Sigmoid colon (tissue), 7 donors: ENCODE results near the gene GDPD2. TPM values are rescaled to one million over a fixed set of nuclear protein-coding genes. Genes with fewer than 3 reads are reported as not detected.
"Not testable (repeated sequence)": the region's sequence is repeated elsewhere in the genome, so short reads cannot be mapped to it uniquely, and the experiment has no call there.

Experiments
- DNase-seq: peaks from one replicate; pipeline ENCODE4 v3.0.0-alpha.2; 2019
- H3K27ac ChIP-seq, 4 donors: fragments of 200-600 bp; sonication (generic); one replicate each; pipeline ENCODE4 v1.5.1; 2016 to 2019; ENCODE audit warnings: mild to moderate bottlenecking in 1 of 4
- H3K27me3 ChIP-seq, 3 donors: fragments of 200-600 bp; sonication (generic); one replicate each; pipeline ENCODE4 v1.5.1; 2019; ENCODE audit warnings: mild to moderate bottlenecking in 1 of 3
- H3K36me3 ChIP-seq, 4 donors: fragments of 200-600 bp; sonication (generic); one replicate each; pipeline ENCODE4 v1.5.1; 2016 to 2019
- H3K4me1 ChIP-seq, 4 donors: fragments of 200-600 bp; sonication (generic); one replicate each; pipeline ENCODE4 v1.5.1; 2017 to 2019
- H3K4me3 ChIP-seq, 4 donors: fragments of 200-600 bp; sonication (generic); one replicate each; pipeline ENCODE4 v1.5.1; 2017 to 2019; ENCODE audit warnings: mild to moderate bottlenecking in 2 of 4, moderate library complexity in 1 of 4
- H3K9me3 ChIP-seq, 4 donors: fragments of 200-600 bp in 3 of 4; sonication (generic) in 3 of 4; one replicate each; pipeline versions ENCODE4 v1.5.1 to v1.6.1; 2013 to 2019
- CTCF ChIP-seq, 4 experiments: fragments of 450-650 bp in 3 of 4; fragments of 200-600 bp in 1 of 4; IDR thresholded peaks; one replicate each; pipeline ENCODE4 v1.5.1; 2016 to 2019; ENCODE audit warnings: antibody characterized with exemption in 4 of 4, mild to moderate bottlenecking in 3 of 4, moderate library complexity in 2 of 4
- EP300 ChIP-seq, 4 donors: sonication (generic); formaldehyde crosslinking; IDR thresholded peaks; one replicate each; pipeline ENCODE4 v1.6.1; 2017; ENCODE audit warnings: antibody characterized with exemption in 4 of 4
- POLR2A ChIP-seq, 2 donors: fragments of 450-650 bp; IDR thresholded peaks; one replicate each; pipeline ENCODE4 v1.6.1; 2016; ENCODE audit warnings: antibody characterized with exemption in 2 of 2, mild to moderate bottlenecking in 2 of 2, moderate library complexity in 2 of 2
- POLR2AphosphoS5 ChIP-seq, 4 donors: sonication (generic); formaldehyde crosslinking; IDR thresholded peaks; one replicate each; pipeline ENCODE4 v1.6.1; 2017; ENCODE audit warnings: antibody characterized with exemption in 4 of 4
- WGBS, 2 donors: extraction: QIAGEN DNeasy Blood & Tissue Kit; methylation state at CpG; one replicate each; pipeline ENCODE4 v1.1.7; 2013; 5-methylcytosine and 5-hydroxymethylcytosine counted together
- intact Hi-C: fragments of 100-400 bp; cut with DNase I; formaldehyde crosslinking; loops from one replicate; pipeline ENCODE4 v1.15.1; 2023
- polyA plus RNA-seq, 3 donors: library from polyadenylated mRNA; stranded (reverse); fragments of 200-250 nt; gene quantifications; one replicate each; pipeline ENCODE4 v1.2.3, GENCODE V29; 2013
- total RNA-seq, 4 donors: library from RNA; depleted of rRNA; stranded (reverse); fragments of >200 nt; gene quantifications; one replicate each; pipeline ENCODE4 v1.1.0, GENCODE V29; 2016
- donor health status: healthy with polysubstance abuse.
- donor health status: Bipolar disorder and iron deficiency.
- donor health status: healthy.

GDPD2 gene
- not detected for total RNA-seq
- polyA plus RNA-seq: 1 to 10 TPM; 2.3 to 8.7 (median 3.0) TPM

GRCh38 chrX:70422851-70423341, at the start of gene GDPD2:
Gene GDPD2, plus strand, starts transcription at chrX:70423314. Its CDS starts 1,671 bp downstream, at chrX:70424985.
- Histone ChIP-seq H3K9me3 (no peaks in the 10 kb centered on the region), H3K4me3 (no peak within 1 kb of the TSS), H3K27ac (no peak within 1 kb of the TSS), H3K27me3 (no peaks in the 10 kb centered on the region), H3K36me3 (no peaks in the 10 kb centered on the region), H3K4me1 (no peaks in the 10 kb centered on the region)
- TF ChIP-seq CTCF (IDR thresholded peaks at IDR 0.05): no peak
- TF ChIP-seq EP300 (IDR thresholded peaks at IDR 0.05): no peak
- no peak for TF ChIP-seq POLR2AphosphoS5 (IDR thresholded peaks at IDR 0.05)
- TF ChIP-seq POLR2A (IDR thresholded peaks at IDR 0.05): no peak
- intact Hi-C loops: loop anchor here (10.0 kb wide), 1 partner anchor 218 kb away; no protein-coding TSS in a partner anchor
- 25 to 33% methylated on average over 11 of the region's 11 CpGs for WGBS, 2 donors
- no peak for DNase-seq

- no peak for TF ChIP-seq EP300 (IDR thresholded peaks at IDR 0.05)
- no peak for TF ChIP-seq POLR2A (IDR thresholded peaks at IDR 0.05)
- TF ChIP-seq CTCF (IDR thresholded peaks at IDR 0.05): no peak
- TF ChIP-seq POLR2AphosphoS5 (IDR thresholded peaks at IDR 0.05): no peak
- intact Hi-C loops: no loop called here
- WGBS, 2 donors: 73 to 81% methylated on average over 2 of the region's 2 CpGs
These were observed 36.9 kb upstream of the GDPD2 start for GRCh38 chrX:70386235-70386634.

GRCh38 chrX:70398899-70399298, 24.2 kb upstream of the GDPD2 start:
- DNase-seq: no peak
- no peaks in the 10 kb centered on the region for H3K27me3 ChIP-seq
- intact Hi-C loops: no loop called here
- WGBS, 2 donors: 57 to 79% methylated on average over 4 of the region's 4 CpGs
- H3K9me3 ChIP-seq: no peaks in the 10 kb centered on the region
- H3K4me3 ChIP-seq: no peak overlapping the region
- H3K36me3 ChIP-seq: no peaks in the 10 kb centered on the region
- H3K27ac ChIP-seq: no peak overlapping the region
- no peaks in the 10 kb centered on the region for H3K4me1 ChIP-seq
- TF ChIP-seq CTCF (IDR thresholded peaks at IDR 0.05) (no peak), POLR2AphosphoS5 (IDR thresholded peaks at IDR 0.05) (no peak), EP300 (IDR thresholded peaks at IDR 0.05) (no peak), POLR2A (IDR thresholded peaks at IDR 0.05) (no peak)

More at GRCh38 chrX:70386235-70386634, 36.9 kb upstream of the GDPD2 start:
- H3K27me3 ChIP-seq: no peaks in the 10 kb centered on the region
- no peaks in the 10 kb centered on the region for H3K4me1 ChIP-seq
- no peak overlapping the region for H3K4me3 ChIP-seq
- H3K9me3 ChIP-seq: no peaks in the 10 kb centered on the region
- H3K36me3 ChIP-seq: no peaks in the 10 kb centered on the region
- no peak overlapping the region for H3K27ac ChIP-seq
- DNase-seq: no peak

GRCh38 chrX:70400181-70400580, 22.9 kb upstream of the GDPD2 start:
- H3K36me3 ChIP-seq, H3K27me3 ChIP-seq, intact Hi-C loops, H3K4me3 ChIP-seq, H3K4me1 ChIP-seq, H3K27ac ChIP-seq, DNase-seq, H3K9me3 ChIP-seq: not testable (repeated sequence)
- WGBS, 2 donors: 97 to 100% methylated on average over 1 of the region's 3 CpGs

- no peak overlapping the region for H3K27ac ChIP-seq
- no peak overlapping the region for H3K4me3 ChIP-seq
- TF ChIP-seq POLR2AphosphoS5 (IDR thresholded peaks at IDR 0.05) (no peak), POLR2A (IDR thresholded peaks at IDR 0.05) (no peak)
- DNase-seq: no peak
- no peaks in the 10 kb centered on the region for H3K4me1 ChIP-seq
- no peaks in the 10 kb centered on the region for H3K27me3 ChIP-seq
- intact Hi-C loops: no loop called here
- 97 to 98% methylated on average over 2 of the region's 2 CpGs for WGBS, 2 donors
- no peaks in the 10 kb centered on the region for H3K36me3 ChIP-seq
- H3K9me3 ChIP-seq: no peaks in the 10 kb centered on the region
These were observed 20.4 kb upstream of the GDPD2 start for GRCh38 chrX:70402721-70403120.

DNA sequence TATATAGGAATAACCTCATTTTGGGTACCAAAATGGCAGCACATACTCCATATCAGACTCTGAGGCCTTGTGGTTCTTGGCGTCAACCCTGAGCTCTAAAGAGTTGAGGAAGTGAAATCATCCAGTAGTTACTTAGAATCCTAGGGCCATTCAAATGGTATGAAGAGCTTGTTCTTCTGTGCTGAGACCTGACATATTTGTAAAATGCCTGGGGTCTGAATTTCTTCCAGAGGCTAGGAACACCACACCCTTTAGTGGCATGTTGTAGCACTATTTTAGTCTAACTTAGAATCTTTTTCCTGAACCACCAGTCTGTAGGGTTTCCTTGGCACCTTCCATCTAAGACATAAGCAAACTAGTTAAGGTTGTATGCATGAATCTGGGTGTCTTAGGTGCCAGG, 18.1 kb upstream of the GDPD2 start:
- H3K4me1 ChIP-seq: no peaks in the 10 kb centered on the region
- H3K27me3 ChIP-seq: no peaks in the 10 kb centered on the region
- intact Hi-C loops: no loop called here
- no peak overlapping the region for H3K27ac ChIP-seq
- no peak for TF ChIP-seq POLR2AphosphoS5 (IDR thresholded peaks at IDR 0.05)
- TF ChIP-seq CTCF (IDR thresholded peaks at IDR 0.05): no peak
- TF ChIP-seq EP300 (IDR thresholded peaks at IDR 0.05): no peak
- no peak for TF ChIP-seq POLR2A (IDR thresholded peaks at IDR 0.05)
- H3K4me3 ChIP-seq: no peak overlapping the region
- no peaks in the 10 kb centered on the region for H3K9me3 ChIP-seq
- WGBS, 2 donors: 87 to 93% methylated on average over 1 of the region's 1 CpG
- DNase-seq: no peak
- H3K36me3 ChIP-seq: no peaks in the 10 kb centered on the region
